Duodenal mucosa (tissue), 2 donors: ENCODE measurements around the gene TSEN54.

Experiments used
- H3K27ac ChIP-seq: one replicate; pipeline ENCODE4 v1.7.0; 2013; ENCODE audit warnings: low read depth, low read length
- H3K27me3 ChIP-seq, 2 donors: one replicate each; pipeline ENCODE4 v1.7.0; 2013; ENCODE audit warnings: low read length in 2 of 2, control low read depth in 1 of 2; ENCODE audit not compliant: insufficient read depth in 2 of 2, control insufficient read depth in 1 of 2
- H3K36me3 ChIP-seq, 2 donors: one replicate each; pipeline ENCODE4 v1.7.0; 2013; ENCODE audit warnings: low read length in 2 of 2, control low read depth in 1 of 2; ENCODE audit not compliant: insufficient read depth in 2 of 2, control insufficient read depth in 1 of 2
- H3K4me1 ChIP-seq, 2 donors: one replicate each; pipeline ENCODE4 v1.7.0; 2013; ENCODE audit warnings: low read length in 2 of 2, control low read depth in 1 of 2; ENCODE audit not compliant: insufficient read depth in 2 of 2, control insufficient read depth in 1 of 2
- H3K4me3 ChIP-seq, 2 donors: one replicate each; pipeline ENCODE4 v1.7.0; 2013; ENCODE audit warnings: low read length in 2 of 2, low read depth in 1 of 2
- H3K9ac ChIP-seq, 2 donors: one replicate each; pipeline ENCODE4 v1.7.0; 2013; ENCODE audit warnings: low read length in 2 of 2, low read depth in 1 of 2
- H3K9me3 ChIP-seq, 2 donors: one replicate each; pipeline ENCODE4 v1.7.0; 2013; ENCODE audit warnings: low read length in 2 of 2, control low read depth in 1 of 2; ENCODE audit not compliant: control insufficient read depth in 1 of 2

The TSEN54 gene

DNA sequence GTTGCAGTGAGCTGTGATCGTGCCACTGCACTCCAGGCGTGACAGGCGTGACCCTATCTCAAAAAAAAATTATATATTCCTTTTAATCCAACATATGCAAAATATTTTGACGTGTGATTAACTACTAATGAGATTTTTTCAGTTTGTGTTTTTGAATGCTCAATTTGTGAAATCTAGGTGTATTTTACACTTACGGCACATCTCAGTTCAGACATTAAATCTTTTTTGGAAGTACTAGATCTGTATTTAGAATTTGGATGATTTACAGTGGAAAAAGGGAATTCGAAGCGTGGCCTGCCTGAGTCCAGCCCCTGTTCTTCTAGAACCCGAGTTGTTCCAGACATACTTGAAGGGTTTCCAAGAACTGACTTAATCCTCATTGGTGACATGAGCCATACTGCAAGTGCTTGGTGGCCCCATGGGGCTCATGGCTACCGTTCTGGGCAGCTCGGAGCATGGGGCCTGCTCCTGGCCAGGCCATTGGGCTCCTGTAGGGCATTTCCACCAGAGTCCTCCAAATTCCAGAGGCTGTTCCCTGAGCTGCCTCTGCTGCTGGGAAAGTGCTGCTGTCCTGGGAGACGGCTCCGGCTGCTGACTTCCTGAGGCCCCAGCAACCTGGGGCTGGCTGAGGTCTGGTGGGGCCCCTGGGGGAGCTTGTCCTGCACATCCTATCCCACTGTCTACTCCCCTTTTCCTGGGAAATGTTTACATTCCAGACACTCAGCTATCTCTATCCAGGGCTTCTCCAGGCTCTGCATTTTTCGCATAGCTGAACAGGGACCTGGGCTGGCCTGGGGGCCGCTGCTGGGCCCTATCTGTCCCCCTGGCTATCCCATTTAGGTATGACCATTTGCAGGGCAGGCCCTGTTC lies 36.3 kb downstream of the TSEN54 start:
- H3K4me1 ChIP-seq = peaks cover 37 to 43% of the 10 kb centered on the region in 2 donors

DNA sequence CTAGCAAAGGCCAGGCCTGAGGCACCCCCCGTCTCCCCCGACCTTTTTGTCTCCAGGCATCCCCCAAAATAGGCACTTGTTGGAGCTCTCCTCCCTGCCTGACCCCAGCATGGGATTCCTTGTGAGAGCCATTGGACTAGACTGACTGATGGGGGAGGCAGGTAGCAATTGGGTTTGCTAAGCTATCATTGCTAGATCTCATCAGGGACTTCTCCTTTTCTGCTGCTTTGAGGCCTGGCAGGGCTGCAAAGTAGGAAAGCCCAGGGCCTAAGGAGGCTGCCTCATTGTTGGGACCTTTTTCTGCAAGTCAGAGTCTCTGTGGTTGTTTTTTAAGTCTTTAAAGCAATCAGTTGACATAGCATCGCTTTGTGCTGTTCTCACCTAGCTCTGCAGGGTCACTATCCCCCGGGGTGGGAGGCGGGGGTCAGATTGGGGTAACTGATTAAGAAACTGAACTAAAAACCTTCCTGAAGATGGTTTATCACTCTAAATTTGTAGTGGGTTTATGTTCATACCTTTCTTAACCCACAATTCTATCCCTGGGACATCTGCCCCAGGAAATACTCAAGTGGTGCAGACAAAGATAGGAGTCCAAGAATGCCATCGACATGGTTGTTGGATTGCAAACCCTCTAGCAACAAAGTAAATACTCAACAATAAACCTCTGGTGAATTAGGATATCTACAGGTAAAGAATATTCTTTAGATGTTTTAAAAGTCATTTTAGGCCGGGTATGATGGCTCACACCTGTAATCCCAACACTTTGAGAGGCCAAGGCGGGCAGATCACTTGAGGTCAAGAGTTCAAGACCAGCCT lies 37.2 kb downstream of the TSEN54 start:
- Histone ChIP-seq H3K27me3 (no peaks in the 10 kb centered on the region), H3K27ac (no peak overlapping the region), H3K4me1 (peaks cover 41 to 50% of the 10 kb centered on the region in 2 donors), H3K9me3 (no peaks in the 10 kb centered on the region), H3K36me3 (peaks cover 0 to 17% of the 10 kb centered on the region in 2 donors), H3K9ac (no peak overlapping the region), H3K4me3 (no peak overlapping the region)

More for the DNA sequence above, 36.3 kb downstream of the TSEN54 start:
- Histone ChIP-seq H3K27me3 (no peaks in the 10 kb centered on the region), H3K4me3 (no peak overlapping the region), H3K9ac (no peak overlapping the region), H3K9me3 (no peaks in the 10 kb centered on the region), H3K36me3 (peaks cover 0 to 11% of the 10 kb centered on the region in 2 donors), H3K27ac (no peak overlapping the region)

DNA sequence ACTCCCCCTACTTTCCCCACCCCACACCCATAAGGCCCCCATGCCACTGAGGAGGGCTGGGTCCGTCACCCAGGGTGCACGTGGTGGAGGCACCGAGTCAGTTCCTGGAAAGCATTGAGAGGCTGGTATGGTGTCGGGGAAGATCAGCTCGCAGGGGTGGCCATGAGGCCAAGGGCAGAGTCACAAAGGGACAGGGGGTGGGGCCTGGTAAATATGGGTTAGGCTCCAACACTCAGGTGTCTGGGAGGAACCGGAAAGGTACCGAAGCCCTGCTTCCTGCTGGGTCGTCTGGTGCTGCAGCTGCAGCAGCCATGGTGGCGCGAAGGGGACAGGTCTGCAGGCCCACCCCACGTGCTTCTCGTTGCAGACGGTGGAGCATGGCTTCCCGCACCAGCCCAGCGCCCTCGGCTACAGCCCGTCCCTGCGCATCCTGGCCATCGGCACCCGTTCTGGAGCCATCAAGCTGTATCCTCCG lies 39.4 kb downstream of the TSEN54 start:
- Histone ChIP-seq H3K9ac (peak overlapping the region in 1 of 2 donors; percentile 2), H3K9me3 (no peaks in the 10 kb centered on the region), H3K27ac (peak overlapping the region; percentile 50), H3K27me3 (no peaks in the 10 kb centered on the region), H3K36me3 (peaks cover 7 to 31% of the 10 kb centered on the region in 2 donors), H3K4me3 (no peak overlapping the region), H3K4me1 (peaks cover 32 to 34% of the 10 kb centered on the region in 2 donors)

DNA sequence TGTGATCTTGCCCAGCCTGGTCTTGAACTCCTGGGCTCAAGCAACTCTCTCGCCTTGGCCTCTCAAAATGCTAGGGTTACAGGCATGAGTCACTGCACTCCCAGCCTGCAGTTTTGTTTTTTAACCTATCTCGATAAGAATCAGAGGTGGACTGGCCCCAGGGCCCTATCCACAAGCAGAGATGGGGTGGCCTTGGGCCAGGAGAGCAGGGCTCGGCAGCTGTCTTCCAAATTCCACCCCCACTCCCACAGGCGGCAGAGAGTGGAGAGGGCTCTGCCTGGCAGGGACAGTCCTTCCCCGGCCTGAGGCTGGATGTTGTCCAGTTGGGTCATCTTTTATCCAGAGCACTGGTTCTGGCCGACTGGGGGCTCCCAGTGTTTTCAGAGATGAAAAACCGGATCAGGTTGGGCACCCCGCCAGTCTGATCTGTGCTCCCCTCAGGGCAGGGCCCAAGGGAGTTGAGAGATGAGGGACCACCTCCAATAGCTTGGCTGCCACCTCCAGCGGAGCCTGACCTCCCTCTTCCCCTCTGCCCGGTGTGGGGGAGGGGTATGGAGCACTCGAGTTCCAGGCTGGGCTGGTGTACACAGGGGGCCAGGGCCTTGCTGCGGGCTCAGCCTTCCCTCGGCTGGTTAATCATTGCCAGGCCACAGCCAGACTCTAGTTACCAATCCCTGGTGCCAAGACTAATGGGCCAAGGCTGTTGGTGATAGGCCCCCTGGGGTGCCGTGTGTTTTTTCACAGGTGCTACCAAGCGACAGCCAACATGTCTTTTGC lies 40.9 kb downstream of the TSEN54 start:
- H3K27me3 ChIP-seq = no peaks in the 10 kb centered on the region
- H3K36me3 ChIP-seq = peaks cover 11 to 41% of the 10 kb centered on the region in 2 donors
- H3K27ac ChIP-seq = peak overlapping the region; percentile 71
- peaks cover 30% of the 10 kb centered on the region in 2 donors for H3K4me1 ChIP-seq
- peak overlapping the region in 1 of 2 donors; percentile 48 for H3K9ac ChIP-seq
- peak overlapping the region in 1 of 2 donors; percentile 6 for H3K4me3 ChIP-seq
- H3K9me3 ChIP-seq = no peaks in the 10 kb centered on the region

DNA sequence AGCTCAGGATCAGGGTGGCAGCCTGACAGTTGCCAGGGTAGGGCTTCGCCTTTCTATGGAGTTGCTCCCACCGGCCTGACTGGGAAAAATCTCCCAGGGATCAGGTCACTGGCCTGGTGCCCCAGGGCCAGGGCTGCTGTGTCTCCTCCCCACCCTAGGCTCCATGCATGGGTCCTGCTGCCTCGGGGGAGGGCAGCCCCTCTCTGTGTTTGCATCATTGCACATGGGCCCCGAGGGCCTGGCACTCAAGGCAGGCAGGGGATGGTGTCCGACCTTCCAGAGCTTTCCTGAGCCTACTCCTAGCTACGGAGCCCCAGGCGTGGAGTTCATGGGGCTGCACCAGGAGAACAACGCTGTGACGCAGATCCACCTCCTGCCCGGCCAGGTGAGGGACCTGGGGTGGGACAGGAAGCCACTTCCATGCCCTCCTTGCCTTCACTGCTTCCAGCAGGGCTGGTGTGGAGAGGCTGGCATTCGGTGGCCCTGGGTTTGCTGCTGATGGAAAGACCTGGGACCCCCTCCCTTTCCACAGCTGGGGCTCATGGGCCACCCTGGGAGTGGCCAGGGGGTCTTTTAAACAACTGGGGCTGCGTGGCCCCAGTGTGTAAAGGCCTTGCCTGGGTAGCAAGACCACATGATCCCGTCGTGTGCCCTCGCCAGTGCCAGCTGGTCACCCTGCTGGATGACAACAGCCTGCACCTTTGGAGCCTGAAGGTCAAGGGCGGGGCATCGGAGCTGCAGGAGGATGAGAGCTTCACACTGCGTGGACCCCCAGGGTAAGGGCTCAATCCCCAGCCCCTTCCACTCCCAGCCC lies 41.7 kb downstream of the TSEN54 start:
- no peak overlapping the region for H3K4me3 ChIP-seq
- peak overlapping the region; percentile 71 for H3K27ac ChIP-seq
- no peaks in the 10 kb centered on the region for H3K27me3 ChIP-seq
- H3K9ac ChIP-seq = peak overlapping the region; percentile 43 to 45
- no peaks in the 10 kb centered on the region for H3K9me3 ChIP-seq
- peaks cover 30% of the 10 kb centered on the region in 2 donors for H3K4me1 ChIP-seq
- peaks cover 15 to 43% of the 10 kb centered on the region in 2 donors for H3K36me3 ChIP-seq

DNA sequence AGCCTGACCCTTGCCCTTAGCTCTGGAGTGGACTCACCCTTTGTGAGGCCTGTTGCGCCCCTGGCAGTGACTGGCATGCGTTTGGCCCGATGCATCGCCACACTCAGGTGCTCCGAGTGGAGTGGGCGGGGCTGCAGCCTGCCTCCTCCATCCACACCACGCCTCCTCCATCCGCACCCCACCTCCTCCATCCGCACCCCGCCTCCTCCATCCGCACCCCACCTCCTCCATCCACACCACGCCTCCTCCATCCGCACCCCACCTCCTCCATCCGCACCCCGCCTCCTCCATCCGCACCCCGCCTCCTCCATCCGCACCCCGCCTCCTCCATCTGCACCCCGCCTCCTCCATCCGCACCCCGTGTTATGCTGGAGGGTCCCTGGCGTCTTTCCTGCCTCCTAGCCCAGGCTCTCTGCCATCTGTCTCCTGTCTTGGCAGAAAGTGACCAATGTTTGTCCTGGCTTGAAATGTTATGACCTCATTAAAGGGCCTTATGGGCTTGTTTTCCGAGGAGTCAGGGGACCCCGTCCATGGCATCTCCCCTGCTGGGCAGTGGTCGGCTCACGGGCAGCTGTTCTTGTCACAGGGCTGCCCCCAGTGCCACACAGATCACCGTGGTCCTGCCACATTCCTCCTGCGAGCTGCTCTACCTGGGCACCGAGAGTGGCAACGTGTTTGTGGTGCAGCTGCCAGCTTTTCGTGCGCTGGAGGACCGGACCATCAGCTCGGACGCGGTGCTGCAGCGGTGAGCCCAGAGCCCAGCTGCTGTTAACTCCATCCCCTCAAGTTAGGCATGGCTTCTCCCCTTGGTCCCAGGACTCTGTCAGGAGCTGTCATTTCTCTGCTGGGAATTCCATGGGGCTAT lies 42.6 kb downstream of the TSEN54 start:
- peak overlapping the region; percentile 43 to 45 for H3K9ac ChIP-seq
- peaks cover 30% of the 10 kb centered on the region in 2 donors for H3K4me1 ChIP-seq
- H3K27ac ChIP-seq = no peak overlapping the region
- H3K9me3 ChIP-seq = no peaks in the 10 kb centered on the region
- peaks cover 22 to 46% of the 10 kb centered on the region in 2 donors for H3K36me3 ChIP-seq
- H3K4me3 ChIP-seq = no peak overlapping the region
- no peaks in the 10 kb centered on the region for H3K27me3 ChIP-seq

DNA sequence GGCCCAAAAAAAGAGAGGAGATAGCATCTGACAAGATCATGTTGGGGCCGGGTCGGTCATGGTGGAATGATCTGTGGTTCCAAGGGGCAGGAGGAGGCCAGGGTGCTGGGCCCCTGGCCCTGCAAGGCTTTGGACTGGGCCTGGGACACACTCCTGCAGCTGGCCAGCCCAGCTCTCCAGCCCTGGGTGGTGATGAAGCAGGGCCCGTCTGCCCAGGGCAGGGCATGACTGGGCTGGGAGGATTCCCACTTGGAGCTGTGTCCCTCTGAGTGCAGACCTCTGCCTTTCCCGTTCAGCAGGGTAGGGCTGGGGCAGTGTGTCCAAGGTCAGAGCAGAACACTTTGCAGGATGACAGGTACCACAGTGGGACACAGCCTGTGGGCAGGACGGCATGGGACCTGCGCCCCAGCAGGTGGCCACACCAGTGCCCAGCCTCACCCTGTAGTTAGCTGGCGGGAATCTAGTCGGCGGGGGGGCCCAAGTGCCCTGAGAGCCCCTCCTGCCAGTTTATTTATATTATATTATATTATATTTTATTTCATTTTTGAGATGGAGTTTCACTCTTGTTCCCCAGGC lies 43.7 kb downstream of the TSEN54 start:
- no peak overlapping the region for H3K4me3 ChIP-seq
- H3K36me3 ChIP-seq = peaks cover 26 to 57% of the 10 kb centered on the region in 2 donors
- H3K4me1 ChIP-seq = peaks cover 30% of the 10 kb centered on the region in 2 donors
- no peaks in the 10 kb centered on the region for H3K9me3 ChIP-seq
- H3K27me3 ChIP-seq = no peaks in the 10 kb centered on the region
- no peak overlapping the region for H3K27ac ChIP-seq
- no peak overlapping the region for H3K9ac ChIP-seq

DNA sequence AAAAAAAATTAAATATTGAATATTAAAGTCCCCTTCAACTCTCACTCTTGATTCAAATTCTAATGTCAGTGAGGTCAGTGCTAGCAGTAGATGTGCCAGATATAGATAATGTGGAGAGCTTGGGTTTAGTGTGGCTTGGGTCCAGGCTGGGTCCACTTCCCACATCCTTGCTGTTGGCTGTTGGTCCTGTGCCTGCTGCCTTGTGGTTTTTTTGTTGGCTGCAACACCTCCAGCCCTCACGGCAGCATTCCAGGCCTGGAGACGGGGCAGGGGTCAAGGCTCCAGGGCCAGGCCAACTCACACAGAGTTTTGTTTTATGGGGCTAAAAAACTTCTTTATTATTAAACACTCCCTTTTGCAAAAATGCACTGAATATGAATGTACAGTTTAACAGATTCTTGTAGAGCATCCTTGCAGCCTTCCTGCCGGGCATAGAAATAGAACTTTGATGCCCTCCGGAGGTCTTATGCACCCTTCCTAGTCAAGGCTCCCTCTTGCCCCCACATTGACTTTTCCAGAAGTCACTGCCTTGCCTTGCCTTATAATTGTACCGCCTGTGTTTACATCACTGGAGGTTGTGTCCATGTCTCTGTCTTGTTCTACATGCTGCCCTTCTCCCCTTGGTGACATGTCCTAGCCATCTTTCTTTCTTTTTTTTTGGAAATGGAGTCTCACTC lies 45.7 kb downstream of the TSEN54 start:
- Histone ChIP-seq H3K9me3 (no peaks in the 10 kb centered on the region), H3K36me3 (peaks cover 35 to 77% of the 10 kb centered on the region in 2 donors)

More for the DNA sequence above, 45.7 kb downstream of the TSEN54 start:
- no peak overlapping the region for H3K27ac ChIP-seq
- H3K27me3 ChIP-seq = no peaks in the 10 kb centered on the region
- peaks cover 13 to 14% of the 10 kb centered on the region in 2 donors for H3K4me1 ChIP-seq
- H3K4me3 ChIP-seq = no peak overlapping the region
- H3K9ac ChIP-seq = no peak overlapping the region
